Lower lobe of right lung (tissue), 2 donors: Measurements from ENCODE around the gene CMKLR1. TPM values are rescaled to one million over a fixed set of nuclear protein-coding genes. Genes with fewer than 3 reads are reported as not detected.

ENCODE experiments used
- ATAC-seq, 2 donors: fragments of 200-7000 bp; cut with Tn5 transposase; one replicate each; pipeline ENCODE4 v1.9.1; 2020 to 2022; ENCODE audit warnings: mild to moderate bottlenecking in 2 of 2, moderate library complexity in 2 of 2
- DNase-seq: peaks from one replicate; pipeline ENCODE4 v3.0.0-alpha.2; 2020
- H3K27ac ChIP-seq: fragments of 200-600 bp; one replicate; pipeline ENCODE4 v1.8.0; 2022
- H3K27me3 ChIP-seq: fragments of 200-600 bp; one replicate; pipeline ENCODE4 v1.8.0; 2022; ENCODE audit warnings: low read depth
- H3K36me3 ChIP-seq: fragments of 200-600 bp; one replicate; pipeline ENCODE4 v1.8.0; 2022; ENCODE audit warnings: mild to moderate bottlenecking
- H3K4me1 ChIP-seq: fragments of 200-600 bp; one replicate; pipeline ENCODE4 v1.8.0; 2022
- H3K4me3 ChIP-seq: fragments of 200-600 bp; one replicate; pipeline ENCODE4 v1.8.0; 2022; ENCODE audit warnings: mild to moderate bottlenecking
- H3K9me3 ChIP-seq: fragments of 200-600 bp; one replicate; pipeline ENCODE4 v1.8.0; 2022
- intact Hi-C: fragments of 100-400 bp; cut with DNase I; formaldehyde crosslinking; loops from one replicate; pipeline ENCODE4 v1.11.0; 2022
- total RNA-seq: library from RNA; stranded (reverse); fragmentation: NEBNext Ultra II Directional; extraction: Animal tissue kit (Norgen Biotek cat#: 25700); gene quantifications from one replicate; pipeline ENCODE4 v1.2.1, GENCODE V29; 2021
- TF ChIP-seq, protein P1 (sequence below): fragments of 200-600 bp; IDR thresholded peaks from one replicate; pipeline ENCODE4 v1.8.0; 2022; ENCODE audit warnings: antibody characterized with exemption, mild to moderate bottlenecking
- donor health status: DM: no; HTN: yes; CAD: no; lungs with severe emphysema.

Gene CMKLR1
- total RNA-seq, 1 donor from 2014 or later = 25.6 TPM

DNA sequence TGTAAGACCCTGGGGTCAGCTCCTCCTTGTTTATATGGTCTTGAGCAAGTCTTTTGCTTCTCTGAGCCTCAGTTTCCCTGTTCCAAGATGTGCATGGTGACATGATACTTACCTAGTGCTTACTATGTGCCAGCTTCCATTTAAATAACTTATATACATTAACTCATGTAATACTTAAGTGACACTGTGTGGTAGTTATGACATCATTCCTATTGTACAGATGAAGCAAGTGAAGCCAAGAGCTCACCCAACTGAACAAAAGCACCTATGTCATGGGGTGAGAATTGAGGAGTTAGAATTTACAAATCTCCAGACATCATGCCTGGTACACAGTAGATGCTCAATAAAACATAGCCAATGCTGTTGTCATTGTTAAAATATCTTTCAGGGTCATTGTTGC, 41.3 kb upstream of the CMKLR1 start:
- Histone ChIP-seq H3K9me3 (peaks cover 8% of the 10 kb centered on the region), H3K27me3 (no peaks in the 10 kb centered on the region), H3K4me1 (no peaks in the 10 kb centered on the region), H3K4me3 (no peak overlapping the region), H3K27ac (no peak overlapping the region), H3K36me3 (no peaks in the 10 kb centered on the region)
- TF ChIP-seq, protein P1, sequence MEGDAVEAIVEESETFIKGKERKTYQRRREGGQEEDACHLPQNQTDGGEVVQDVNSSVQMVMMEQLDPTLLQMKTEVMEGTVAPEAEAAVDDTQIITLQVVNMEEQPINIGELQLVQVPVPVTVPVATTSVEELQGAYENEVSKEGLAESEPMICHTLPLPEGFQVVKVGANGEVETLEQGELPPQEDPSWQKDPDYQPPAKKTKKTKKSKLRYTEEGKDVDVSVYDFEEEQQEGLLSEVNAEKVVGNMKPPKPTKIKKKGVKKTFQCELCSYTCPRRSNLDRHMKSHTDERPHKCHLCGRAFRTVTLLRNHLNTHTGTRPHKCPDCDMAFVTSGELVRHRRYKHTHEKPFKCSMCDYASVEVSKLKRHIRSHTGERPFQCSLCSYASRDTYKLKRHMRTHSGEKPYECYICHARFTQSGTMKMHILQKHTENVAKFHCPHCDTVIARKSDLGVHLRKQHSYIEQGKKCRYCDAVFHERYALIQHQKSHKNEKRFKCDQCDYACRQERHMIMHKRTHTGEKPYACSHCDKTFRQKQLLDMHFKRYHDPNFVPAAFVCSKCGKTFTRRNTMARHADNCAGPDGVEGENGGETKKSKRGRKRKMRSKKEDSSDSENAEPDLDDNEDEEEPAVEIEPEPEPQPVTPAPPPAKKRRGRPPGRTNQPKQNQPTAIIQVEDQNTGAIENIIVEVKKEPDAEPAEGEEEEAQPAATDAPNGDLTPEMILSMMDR = no peak
- ATAC-seq = no peak
- intact Hi-C loops = no loop called here
- no peak for DNase-seq

DNA sequence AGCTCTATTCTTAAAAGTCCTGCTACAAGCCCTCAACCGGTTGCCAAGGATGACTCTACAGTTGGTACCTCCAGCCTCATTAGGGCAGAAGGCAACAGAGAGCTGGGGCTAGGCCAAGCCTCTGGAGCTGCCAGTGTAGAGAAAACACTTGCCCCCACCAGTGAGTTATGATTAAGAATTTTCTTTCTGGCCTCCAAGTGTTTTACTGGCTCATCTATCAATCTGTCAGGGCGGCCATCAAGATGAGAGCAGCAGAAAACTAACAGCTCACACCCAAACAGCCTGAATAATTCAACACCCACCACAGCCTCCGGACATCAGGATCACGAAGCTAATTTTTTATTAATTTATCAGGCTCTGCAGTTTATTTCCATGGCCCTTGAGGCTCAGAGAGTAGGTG, 40.7 kb upstream of the CMKLR1 start:
- ATAC-seq (no peak), DNase-seq (no peak)
- Histone ChIP-seq H3K36me3 (no peaks in the 10 kb centered on the region), H3K27ac (no peak overlapping the region), H3K27me3 (no peaks in the 10 kb centered on the region), H3K9me3 (peaks cover 8% of the 10 kb centered on the region), H3K4me3 (no peak overlapping the region), H3K4me1 (no peaks in the 10 kb centered on the region)
- intact Hi-C loops = no loop called here
- TF ChIP-seq, protein P1 = no peak

DNA sequence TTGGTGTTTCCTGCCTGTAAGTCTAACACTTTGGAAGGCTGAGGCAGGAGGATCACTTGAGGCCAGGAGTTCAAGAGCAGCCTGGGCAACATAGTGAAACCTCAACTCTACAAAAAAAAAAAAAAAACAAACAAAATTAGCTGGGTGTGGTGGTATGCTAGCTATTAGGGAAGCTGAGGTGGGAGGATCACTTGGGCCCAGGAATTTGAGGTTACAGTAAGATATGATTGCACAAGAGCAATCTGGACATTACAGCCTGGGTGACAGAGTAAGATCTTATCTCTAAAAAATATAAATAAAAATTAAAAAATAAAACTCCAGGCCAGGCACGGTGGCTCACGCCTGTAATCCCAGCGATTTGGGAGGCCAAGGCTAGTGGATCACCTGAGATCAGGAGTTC, 39.8 kb upstream of the CMKLR1 start:
- Histone ChIP-seq H3K36me3 (no peaks in the 10 kb centered on the region), H3K27me3 (no peaks in the 10 kb centered on the region), H3K4me1 (no peaks in the 10 kb centered on the region), H3K27ac (no peak overlapping the region), H3K4me3 (no peak overlapping the region), H3K9me3 (peaks cover 11% of the 10 kb centered on the region)
- intact Hi-C loops = no loop called here
- DNase-seq (no peak), ATAC-seq (no peak)
- TF ChIP-seq, protein P1 = no peak

DNA sequence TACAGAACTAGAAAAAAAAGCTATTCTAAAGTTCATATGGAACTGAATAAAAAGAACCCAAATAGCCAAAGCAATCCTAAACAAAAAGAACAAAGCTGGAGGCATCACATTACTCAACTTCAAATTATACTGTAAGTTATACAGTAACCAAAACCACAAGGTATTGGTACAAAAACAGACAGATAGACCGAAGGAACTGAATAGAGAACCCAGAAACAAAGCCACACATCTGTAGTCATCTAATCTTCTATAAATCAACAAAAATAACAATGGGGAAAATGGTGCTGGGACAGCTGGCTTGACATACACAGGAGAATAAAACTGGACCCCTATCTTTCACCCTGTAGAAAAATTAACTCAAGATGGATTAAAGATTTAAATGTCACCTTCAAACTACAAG, 38.1 kb upstream of the CMKLR1 start:
- Histone ChIP-seq H3K4me1 (no peaks in the 10 kb centered on the region), H3K27me3 (no peaks in the 10 kb centered on the region), H3K27ac (no peak overlapping the region), H3K9me3 (peaks cover 22% of the 10 kb centered on the region), H3K4me3 (no peak overlapping the region), H3K36me3 (no peaks in the 10 kb centered on the region)
- ATAC-seq = no peak
- TF ChIP-seq, protein P1 = no peak
- intact Hi-C loops = no loop called here
- no peak for DNase-seq

DNA sequence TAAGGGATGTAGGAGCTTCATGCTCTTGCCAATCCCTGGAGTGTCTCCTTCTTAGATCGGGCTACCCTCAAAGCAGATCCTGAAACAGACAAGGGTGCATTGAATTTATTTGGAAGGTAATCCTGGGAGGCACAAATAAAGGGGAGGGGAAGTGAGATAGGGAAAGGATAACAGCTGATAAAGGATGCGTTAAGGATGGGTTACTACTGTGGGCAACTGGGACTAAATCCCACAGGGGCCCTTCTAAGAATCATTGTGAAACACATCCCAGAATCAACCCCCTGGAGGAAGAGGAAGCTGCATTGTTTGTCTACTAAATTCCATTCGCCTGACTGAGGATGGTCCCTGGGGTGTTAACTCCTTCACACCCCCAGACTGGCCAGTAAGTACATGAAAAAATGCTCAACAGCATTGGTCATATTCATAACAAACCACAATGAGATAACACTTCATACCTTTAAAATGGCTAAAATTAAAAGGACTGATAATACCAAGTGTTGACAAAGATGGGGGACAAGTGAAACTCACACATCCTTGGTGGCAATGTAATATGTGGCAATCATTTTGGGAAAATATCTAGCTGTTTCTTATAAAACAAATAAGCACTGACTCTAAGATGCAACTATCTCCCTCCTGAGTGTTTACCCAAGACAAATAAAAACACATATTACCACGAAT, 37.0 kb upstream of the CMKLR1 start:
- no peak for DNase-seq
- no peak overlapping the region for H3K4me3 ChIP-seq
- TF ChIP-seq, protein P1 = no peak
- H3K36me3 ChIP-seq = no peaks in the 10 kb centered on the region
- H3K27ac ChIP-seq = no peak overlapping the region
- intact Hi-C loops = no loop called here
- no peak for ATAC-seq
- H3K9me3 ChIP-seq = peaks cover 22% of the 10 kb centered on the region
- no peaks in the 10 kb centered on the region for H3K4me1 ChIP-seq
- no peaks in the 10 kb centered on the region for H3K27me3 ChIP-seq
